ENCODE measurements around the gene COPS6.
A peak's percentile ranks its signal among the peaks of the same experiment; 100 is the strongest.

Gene COPS6

DNA sequence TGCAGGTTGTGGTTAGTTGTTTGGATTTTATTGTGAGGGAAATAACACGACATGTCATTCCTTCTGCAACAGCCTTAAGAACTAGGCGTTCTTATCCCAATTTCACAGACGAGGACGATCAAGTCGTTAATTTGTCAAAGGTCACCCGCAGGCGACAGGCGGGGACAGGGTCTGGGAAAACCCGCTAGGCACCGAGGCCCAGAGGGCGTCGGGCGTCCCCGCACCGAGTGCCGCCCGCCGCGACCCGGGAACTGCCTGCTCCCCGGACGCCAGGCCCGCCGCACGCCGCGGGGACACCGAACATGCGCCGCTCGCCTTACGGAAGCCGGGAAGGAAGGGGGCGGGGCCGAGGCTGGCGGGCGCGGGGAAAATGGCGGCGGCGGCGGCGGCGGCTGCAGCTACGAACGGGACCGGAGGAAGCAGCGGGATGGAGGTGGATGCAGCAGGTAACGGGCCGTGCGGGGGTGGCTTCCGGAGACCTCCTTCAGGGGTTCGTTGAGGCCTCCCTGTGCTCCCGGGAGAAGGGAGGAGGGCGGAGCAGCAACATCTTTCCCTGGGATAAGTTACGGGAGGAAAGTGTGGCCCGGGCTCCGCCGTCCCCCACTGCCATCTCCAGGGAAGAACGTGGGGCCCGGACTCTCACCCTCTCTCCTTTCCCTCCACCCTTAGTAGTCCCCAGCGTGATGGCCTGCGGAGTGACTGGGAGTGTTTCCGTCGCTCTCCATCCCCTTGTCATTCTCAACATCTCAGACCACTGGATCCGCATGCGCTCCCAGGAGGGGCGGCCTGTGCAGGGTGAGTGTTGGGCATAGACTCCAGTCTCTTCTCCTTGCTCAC lies at the start of gene COPS6:
Gene COPS6, plus strand, starts transcription at position 349 of the 837 bp plus-strand sequence. Its CDS starts 22 bp downstream, at position 371.
- DNase-seq (ENCODE audit: low read depth in 2 of 2) = peak; percentile 77 to 78

DNA sequence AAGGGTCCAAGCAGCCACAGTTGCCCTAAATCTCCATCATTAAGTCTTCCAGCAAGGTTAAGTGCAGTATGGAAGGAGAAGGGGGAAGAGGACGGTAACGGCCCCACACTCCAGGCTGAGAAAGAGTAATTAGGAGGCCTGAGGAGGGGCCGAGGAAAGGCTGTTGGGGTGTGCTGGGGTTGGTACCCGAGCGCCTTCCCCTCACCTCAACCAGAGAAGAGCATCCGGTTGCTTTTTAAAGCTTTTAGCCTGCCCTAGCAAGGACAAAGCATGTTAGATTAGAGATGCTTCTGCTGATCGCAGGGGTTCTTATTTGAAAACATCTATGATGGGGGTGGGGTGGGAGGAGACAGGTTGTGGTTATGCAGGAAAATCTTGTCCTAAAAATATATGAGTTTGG lies 48.2 kb upstream of the COPS6 start:
- DNase-seq (ENCODE audit: low read depth in 2 of 2) = no peak

DNA sequence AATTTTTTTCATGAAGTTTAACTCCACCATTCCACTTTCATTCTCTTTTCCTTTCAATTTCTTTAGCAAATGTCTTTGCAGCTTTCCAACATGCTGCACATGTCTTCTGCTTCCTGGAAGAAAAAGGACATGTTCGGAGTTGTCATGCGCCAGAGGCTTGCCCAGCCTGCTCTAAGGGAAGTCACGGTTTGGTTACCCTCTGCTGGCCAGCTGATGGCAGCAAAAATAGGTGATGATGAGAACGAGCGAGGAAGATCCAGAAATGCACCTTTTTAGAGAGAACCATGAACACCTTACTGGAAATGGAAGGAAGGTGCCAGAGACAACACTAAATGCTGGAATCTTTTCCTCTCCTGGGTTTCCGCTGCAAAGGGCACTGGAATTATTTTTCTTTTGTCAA lies 44.1 kb upstream of the COPS6 start:
- no peak for DNase-seq (ENCODE audit: low read depth in 2 of 2)

DNA sequence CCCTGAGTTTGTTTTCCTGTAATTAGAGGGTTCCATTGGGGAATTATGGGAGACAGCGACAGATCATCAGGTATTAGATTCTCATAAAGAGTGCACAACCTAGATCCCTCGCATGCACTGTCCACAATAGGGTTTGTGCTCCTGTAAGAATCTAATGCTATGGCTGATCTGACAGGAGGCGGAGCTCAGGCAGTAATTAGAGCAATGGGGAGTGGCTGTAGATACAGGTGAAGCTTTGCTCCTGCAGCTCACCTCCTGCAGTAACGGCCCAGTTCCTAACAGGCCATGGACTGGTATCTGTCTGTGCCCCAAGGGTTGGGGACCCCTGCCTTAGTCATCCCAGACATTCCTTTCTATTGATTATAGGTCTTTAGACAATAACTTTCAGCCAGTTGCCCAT lies 40.1 kb upstream of the COPS6 start:
- DNase-seq (ENCODE audit: low read depth in 2 of 2) = no peak

DNA sequence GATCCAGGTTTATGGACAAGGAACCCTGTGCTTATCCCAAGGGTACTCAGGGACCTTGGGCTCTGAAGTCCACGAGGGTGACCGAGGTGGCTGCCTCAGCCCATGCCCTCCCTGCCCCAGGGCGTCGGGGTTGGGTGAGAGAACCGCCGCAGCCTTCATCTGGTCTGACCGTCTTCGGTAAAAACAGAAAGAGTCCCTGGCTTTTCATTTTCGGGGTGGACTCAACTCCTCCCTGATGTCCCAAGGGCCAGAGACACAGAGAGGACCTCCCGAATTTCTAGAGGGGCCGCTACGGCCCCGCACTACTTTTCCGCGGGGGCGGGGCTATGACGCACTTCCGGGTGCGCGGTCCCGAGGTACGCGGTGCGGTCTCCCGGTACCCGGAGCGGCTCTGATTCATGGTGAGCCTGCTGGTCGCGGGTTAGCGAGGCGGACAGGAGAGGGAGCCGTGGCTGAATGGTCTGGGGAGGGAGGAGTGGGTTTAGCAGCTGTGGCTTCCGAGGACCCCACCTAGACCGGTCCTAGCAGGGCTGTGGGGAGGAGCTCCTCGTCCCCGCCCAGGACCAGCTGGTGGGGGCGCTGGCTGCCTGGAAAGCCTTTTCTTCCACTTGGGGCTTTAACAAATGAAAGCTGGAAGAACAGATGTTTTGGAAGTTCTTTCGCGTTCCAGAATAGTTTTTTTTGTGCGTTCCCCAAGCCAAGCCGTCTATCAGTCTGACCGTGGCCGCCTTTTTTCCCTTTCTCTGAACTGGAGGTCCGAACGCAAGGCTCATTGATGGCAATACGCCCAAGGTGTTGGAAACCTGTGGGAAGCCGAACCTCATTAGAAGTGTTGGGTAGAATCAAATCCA lies 39.1 kb upstream of the COPS6 start, which contains the start of gene ZSCAN21:
Gene ZSCAN21, plus strand, starts transcription at position 334 of the 851 bp plus-strand sequence. CDS start 7,233 bp downstream, outside the sequence.
- DNase-seq (ENCODE audit: low read depth in 2 of 2) = peak; percentile 65 to 78

DNA sequence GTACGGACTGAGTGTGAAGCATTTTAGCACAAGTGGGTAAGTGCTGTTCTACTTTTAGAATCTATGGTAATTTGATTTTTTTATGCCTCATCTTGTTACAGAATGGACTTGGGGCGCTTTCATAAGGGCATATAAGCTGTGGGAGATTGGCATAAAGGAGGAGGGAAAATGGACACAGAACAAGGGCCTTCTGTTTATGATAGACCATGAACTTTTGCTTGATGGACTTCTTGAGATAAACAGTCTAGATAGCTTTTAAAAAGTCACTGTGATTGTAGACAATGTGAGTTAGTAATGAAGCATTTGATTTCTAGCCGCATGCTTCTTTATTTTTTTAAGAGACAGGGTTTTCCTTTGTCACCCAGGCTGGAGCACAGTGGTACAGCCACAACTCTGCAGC lies 37.2 kb upstream of the COPS6 start:
- DNase-seq (ENCODE audit: low read depth in 2 of 2) = no peak

DNA sequence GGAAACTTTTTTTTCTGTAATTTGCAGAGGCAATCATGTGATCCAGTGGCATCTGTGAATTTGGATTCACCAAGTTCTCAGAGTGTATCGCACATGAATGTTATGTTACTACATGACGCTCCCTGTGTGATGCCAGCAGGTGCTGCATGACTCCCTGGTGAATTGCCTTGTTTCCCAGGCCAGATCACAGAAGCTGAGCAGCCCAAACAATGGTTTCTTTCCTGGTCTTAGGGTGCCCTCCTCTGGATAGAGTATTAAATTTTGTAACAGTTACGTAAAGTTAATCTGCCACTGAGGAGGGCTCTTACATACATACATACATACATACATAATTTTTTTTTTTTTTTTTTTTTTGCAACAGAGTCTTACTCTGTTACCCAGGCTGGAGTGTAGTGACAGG lies 35.6 kb upstream of the COPS6 start:
- no peak for DNase-seq (ENCODE audit: low read depth in 2 of 2)

DNA sequence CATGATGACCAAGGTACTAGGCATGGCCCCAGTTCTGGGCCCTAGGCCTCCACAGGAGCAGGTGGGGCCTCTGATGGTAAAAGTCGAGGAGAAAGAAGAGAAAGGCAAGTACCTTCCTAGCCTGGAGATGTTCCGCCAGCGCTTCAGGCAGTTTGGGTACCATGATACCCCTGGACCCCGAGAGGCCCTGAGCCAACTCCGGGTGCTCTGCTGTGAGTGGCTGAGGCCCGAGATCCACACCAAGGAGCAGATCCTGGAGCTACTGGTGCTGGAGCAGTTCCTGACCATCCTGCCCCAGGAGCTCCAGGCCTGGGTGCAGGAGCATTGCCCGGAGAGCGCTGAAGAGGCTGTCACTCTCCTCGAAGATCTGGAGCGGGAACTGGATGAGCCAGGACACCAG lies 31.8 kb upstream of the COPS6 start:
- no peak for DNase-seq (ENCODE audit: low read depth in 2 of 2)

DNA sequence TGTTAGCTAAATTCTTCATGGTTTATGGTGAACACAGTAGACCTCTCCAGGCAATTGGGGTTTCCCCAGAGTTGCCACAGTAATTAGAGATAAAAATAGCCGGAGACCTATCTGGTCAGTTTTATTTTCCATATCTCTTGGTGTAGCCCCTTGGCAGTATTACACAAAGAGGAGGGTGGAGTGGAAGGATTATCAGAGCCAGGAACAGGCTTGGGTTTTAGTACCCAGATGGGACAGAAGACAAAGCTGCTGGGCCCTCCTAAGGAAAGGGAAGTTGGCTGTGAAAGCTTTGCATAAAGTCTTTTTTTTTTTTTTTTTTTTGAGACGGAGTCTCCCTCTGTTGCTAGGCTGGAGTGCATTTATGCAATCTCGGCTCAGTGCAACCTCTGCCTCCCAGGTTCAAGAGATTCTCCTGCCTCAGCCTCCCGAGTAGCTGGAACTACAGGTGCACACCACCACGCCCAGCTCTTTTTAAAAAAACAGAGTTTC lies 29.5 kb upstream of the COPS6 start:
- DNase-seq (ENCODE audit: low read depth in 2 of 2) = no peak

DNA sequence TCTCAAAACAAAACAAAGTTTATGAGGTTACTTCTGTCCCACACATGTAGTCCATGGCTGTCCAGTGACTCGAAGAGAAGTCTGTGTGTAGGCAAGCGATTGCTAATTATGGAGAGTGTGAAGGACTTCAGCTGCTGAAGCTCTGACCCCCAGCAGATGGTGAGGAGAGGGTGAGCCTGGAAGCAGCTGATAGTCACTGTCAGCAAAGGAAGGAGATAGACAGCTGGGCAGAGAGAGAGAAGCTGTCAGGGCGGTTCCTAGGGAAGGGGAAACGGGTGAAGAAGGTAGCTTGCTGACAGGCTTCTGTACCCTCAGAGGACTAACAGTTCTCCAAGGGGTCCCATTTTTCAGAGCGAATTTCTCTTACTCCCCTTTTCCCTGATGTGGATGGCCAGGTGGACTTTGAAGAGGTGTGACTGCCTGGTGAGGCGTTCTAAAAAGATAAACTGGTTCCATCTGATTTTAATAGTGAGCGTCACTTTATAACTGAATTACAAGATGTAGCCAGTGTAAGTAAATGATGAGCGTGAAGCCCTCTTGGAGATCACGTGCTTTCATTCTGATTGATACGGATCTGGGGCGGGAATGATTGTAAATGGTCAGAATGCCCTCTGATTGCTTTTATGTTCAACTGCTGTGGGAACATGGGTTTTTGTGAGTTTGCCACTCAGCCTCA lies 27.1 kb upstream of the COPS6 start:
- DNase-seq (ENCODE audit: low read depth in 2 of 2) = no peak

DNA sequence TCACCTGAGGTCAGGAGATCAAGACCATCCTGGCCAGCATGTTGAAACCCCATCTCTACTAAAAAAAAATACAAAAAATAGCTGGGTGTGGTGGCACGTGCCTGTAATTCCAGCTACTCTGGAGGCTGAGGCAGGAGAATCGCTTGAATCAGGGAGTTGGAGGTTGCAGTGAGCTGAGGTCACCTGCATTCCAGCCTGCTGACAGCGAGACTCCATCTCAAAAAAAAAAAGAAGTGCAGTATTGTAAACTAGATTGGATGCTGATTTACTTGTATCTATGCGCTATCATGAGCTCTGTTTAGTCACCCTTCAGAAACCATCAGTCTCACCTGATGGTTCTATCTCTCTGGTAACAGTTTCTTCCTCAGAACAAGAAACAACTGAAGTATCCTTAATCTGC lies 25.4 kb upstream of the COPS6 start:
- DNase-seq (ENCODE audit: low read depth in 2 of 2) = no peak

DNA sequence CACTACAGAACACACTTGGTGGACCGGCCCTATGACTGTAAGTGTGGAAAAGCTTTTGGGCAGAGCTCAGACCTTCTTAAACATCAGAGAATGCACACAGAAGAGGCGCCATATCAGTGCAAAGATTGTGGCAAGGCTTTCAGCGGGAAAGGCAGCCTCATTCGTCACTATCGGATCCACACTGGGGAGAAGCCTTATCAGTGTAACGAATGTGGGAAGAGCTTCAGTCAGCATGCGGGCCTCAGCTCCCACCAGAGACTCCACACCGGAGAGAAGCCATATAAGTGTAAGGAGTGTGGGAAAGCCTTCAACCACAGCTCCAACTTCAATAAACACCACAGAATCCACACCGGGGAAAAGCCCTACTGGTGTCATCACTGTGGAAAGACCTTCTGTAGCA lies 24.6 kb upstream of the COPS6 start:
- DNase-seq (ENCODE audit: low read depth in 2 of 2) = no peak

DNA sequence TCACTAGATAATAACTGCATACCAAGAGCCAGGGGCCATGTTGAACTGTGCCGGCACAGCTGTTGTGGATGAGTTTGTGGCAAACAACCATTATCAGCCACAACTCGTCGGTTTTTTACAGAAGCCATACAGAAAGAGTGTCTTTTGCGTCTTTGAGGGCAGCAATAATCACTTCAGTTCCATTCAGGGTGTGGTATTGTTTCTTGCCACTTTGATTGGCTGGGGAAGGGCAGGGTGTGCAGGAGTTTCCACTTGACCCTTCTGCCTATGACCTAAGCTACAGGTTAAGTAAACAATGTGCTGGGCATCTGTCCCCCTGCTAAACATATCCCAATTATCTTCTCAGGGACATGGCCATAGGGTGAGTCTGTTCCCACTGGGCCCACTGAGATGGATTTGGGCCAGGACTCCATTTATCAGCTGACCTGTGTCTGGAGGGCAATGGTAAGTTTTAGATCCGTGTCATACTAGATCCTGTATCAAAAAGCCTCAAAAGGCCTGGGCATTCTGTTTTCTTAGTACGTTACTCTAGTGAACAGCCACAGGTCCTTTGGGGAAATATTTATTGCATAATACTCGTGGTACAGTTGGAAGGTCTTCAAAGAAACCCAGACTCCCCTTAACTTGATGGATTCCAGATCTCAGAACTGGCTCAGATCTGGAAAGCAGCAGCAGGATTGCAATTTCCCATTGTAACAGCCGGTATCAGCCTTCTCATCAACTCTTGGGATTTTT lies 23.1 kb upstream of the COPS6 start:
- DNase-seq (ENCODE audit: low read depth in 2 of 2) = no peak

DNA sequence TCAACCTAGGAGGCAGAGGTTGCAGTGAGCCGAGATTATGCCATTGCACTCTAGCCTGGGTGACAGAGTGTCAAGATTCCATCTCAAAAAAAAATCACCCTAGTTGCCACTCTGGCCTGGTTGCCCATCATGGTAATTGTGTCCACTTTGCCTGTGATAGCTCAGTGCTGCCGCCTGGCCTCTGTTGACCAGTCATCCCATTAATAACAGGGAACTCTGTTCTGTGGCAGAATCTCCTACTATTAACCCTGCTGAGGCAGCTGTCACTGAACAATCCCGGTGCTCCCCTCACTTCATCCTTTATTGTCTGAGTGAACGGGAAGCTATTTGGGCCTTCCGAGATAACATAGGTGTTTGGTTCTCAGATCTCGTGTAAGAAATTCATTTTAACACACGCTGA lies 21.8 kb upstream of the COPS6 start:
- no peak for DNase-seq (ENCODE audit: low read depth in 2 of 2)

DNA sequence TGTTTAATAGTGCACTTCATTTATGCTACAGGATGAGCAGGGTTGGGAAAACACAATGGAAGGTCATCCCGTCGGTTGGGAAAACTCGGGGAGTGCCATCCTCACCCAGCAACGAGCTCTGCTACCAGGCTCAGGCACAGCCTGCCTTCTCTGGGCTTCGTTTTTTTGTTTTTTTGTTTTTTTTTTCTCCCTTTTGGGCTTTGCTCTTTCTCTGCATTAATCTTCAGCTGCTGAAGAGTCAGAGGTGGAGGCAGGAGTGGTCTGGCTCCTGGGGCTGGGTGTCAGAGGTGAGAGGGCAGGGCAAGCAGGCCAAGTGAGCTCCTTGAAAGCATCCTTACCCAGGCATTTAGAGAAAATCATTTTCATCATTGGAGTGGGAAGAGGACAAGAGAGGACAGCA lies 18.8 kb upstream of the COPS6 start:
- no peak for DNase-seq (ENCODE audit: low read depth in 2 of 2)

DNA sequence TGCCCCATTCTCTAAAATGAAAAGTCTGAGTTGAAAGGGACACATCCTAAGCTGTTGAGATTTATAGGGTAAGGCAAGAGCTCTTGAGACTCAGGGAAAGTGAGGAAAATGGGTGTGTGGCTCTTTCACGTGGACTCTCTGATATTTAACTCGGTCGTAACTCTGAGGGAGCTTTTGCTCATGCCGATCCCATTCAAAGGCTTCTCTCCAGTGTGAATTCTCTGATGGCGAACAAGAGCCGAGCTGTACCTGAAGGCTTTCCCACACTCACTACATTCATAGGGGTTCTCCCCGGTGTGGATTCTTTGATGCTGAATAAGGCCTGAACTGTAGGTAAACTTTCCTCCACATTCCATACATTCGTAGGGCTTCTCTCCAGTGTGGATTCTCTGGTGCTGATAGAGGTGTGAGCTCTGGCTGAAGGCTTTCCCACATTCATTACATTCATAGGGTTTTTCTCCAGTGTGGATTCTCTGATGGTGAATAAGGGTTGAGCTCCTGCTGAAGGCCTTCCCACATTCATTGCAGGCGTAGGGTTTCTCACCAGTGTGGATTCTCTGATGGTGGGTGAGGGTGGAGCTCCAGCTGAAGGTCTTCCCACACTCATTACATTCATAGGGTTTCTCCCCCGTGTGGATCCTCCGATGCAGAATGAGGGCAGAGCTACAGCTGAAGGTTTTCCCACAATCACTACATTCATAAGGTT lies 17.6 kb upstream of the COPS6 start:
- DNase-seq (ENCODE audit: low read depth in 2 of 2) = no peak

DNA sequence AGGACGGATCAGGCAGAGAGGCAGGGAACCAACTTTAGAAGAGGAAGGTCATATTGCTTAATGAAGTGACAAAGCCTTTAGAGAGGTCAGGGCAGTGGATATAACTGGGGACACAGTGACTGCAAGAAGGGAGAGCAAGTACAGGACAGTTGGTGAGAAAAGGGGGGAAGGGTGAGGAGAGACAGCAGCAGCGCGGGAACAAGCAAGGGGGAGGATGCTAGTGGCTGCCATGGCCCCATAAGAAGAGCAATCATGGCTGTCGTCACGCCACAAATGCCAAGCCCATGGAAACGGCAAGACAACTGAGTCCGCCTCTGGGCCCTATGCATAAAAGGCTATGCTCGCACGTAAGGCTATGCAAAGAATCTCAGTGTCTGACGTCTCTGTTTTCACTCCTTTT lies 16.3 kb upstream of the COPS6 start:
- DNase-seq (ENCODE audit: low read depth in 2 of 2) = no peak

DNA sequence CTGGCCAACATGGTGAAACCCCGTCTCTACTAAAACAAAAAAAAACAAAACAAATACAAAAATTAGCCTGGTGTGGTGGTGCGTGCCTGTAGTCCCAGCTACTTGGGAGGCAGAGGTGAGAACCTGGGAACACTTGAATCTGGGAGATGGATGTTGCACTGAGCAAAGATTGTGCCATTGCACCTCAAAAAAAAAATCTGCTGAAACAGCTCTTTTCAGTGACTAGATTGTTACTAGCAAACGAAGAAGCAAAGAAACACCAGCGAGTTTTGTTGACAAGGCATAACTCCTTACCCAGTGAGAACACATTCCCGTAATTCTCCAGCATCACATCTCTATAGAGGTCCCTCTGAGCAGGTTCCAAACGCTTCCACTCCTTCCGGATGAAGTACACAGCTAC lies 13.9 kb upstream of the COPS6 start:
- DNase-seq (ENCODE audit: low read depth in 2 of 2) = no peak

DNA sequence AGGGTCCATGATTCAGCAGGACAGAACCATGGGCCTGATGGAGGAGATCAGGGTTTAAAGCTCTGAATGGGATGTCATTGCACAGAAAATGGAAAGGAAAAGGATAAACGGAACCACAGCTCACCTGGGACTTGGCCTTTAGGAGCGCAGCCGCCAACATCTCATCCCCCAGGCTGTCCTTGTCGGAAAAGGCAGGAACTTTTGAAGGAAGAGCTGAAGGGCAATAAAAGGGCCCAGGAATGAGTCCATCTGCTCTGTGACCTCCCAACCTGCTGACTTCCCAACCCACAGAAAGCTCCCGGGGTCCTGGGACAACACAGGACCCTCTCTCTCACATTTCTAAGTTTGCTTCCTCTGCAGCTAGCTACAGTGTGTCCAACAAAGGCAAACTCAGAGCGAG lies 13.4 kb upstream of the COPS6 start:
- no peak for DNase-seq (ENCODE audit: low read depth in 2 of 2)

DNA sequence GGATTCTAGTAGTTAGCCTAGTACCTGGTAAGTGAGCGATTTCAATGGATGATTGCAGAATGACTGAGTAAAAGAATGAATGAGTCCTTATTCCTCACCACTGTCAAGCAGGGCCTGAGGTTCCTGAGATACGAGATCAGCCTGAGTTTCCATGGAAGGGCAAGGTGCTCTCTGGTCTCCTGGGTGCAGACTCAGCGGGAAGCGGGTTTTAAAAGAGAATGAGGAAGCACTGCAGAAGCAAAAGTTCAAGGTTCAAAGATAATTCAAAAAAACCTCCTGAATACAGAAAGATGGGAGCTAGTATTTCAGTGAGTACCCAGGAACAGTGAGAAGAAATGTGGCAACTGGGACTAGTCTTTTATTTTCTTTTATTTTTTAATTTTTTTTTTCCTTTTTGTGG lies 11.6 kb upstream of the COPS6 start:
- no peak for DNase-seq (ENCODE audit: low read depth in 2 of 2)

DNA sequence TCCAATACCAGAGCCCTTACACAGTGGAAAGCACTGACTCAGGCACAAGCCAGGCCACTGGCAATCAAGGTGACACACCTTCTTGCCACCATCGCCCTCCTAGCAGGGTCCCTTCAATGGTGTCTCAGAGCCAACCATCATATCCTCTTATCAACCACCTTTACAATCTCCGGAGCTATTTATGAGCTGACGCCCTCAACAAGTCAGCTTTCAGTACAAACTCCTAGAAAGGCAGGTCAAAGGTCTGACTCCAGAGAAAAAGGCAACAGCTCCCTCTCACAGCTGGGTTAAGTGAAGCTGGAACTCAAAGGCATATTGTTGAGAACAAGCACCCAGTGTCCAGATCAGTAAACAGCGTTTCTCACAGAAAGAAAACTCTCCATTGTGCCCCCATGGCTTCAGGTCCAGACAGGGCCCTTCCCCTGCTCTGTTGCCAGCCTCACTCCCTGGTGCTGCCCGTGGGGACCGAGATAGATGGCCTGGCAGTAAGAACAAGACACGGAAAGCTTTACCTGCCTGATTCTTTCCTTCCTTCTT lies 9.7 kb upstream of the COPS6 start:
- DNase-seq (ENCODE audit: low read depth in 2 of 2) = no peak

Data from stimulated activated CD8-positive, alpha-beta memory T cell treated with anti-CD3 and anti-CD28 coated beads, Interleukin-15, amount 100 ng/mL, for 48 hours (primary cell).